Osteoblast (primary cell): Measurements from ENCODE around the gene ANKRD29. TPM values are rescaled to one million over a fixed set of nuclear protein-coding genes. Genes with fewer than 3 reads are reported as not detected.

Source experiments
- DNase-seq: peaks from one replicate; pipeline ENCODE4 v3.0.0; 2011; ENCODE audit warnings: low spot score, mixed read lengths; ENCODE audit not compliant: insufficient read length; ENCODE audit errors: missing footprints
- H2AFZ ChIP-seq: 2 replicates; pipeline ENCODE4 v1.6.0; 2011; ENCODE audit warnings: mild to moderate bottlenecking, low read length
- H3K27ac ChIP-seq: 2 replicates; pipeline ENCODE4 v1.5.1; 2011; ENCODE audit warnings: mild to moderate bottlenecking, low read depth, low read length, moderate library complexity
- H3K27me3 ChIP-seq: 2 replicates; pipeline ENCODE4 v1.6.0; 2012; ENCODE audit warnings: mild to moderate bottlenecking, control low read depth, inconsistent platforms, low read length, moderate library complexity; ENCODE audit not compliant: insufficient read depth
- H3K36me3 ChIP-seq: 2 replicates; pipeline ENCODE4 v1.5.1; 2011; ENCODE audit warnings: mild to moderate bottlenecking, low read length, control low read depth, moderate library complexity; ENCODE audit not compliant: insufficient read depth
- H3K4me1 ChIP-seq: 2 replicates; pipeline ENCODE4 v1.5.1; 2011; ENCODE audit warnings: mild to moderate bottlenecking, low read length, control low read depth, moderate library complexity; ENCODE audit not compliant: insufficient read depth
- H3K4me2 ChIP-seq: 2 replicates; pipeline ENCODE4 v1.6.0; 2011; ENCODE audit warnings: mild to moderate bottlenecking, low read length; ENCODE audit not compliant: insufficient read depth
- H3K4me3 ChIP-seq: fragments of 200-600 bp; sonication (generic); 3 replicates; pipeline ENCODE4 v1.5.1; 2012; ENCODE audit warnings: mild to moderate bottlenecking, low read length, inconsistent platforms; ENCODE audit not compliant: insufficient read depth
- H3K79me2 ChIP-seq: 2 replicates; pipeline ENCODE4 v1.6.0; 2012; ENCODE audit warnings: mild to moderate bottlenecking, low read length, control low read depth, inconsistent platforms; ENCODE audit not compliant: insufficient read depth
- H3K9me3 ChIP-seq: 2 replicates; pipeline ENCODE4 v1.5.1; 2011; ENCODE audit warnings: low read depth, low read length, control low read depth
- H4K20me1 ChIP-seq: 2 replicates; pipeline ENCODE4 v1.6.0; 2012; ENCODE audit warnings: mild to moderate bottlenecking, low read length, control low read depth; ENCODE audit not compliant: insufficient read depth
- CTCF ChIP-seq: IDR thresholded peaks from 2 replicates; pipeline ENCODE4 v1.5.1; 2011; ENCODE audit warnings: mild to moderate bottlenecking, low read depth, low read length, moderate library complexity; ENCODE audit errors: extremely low read depth
- small RNA-seq: library from RNA; depleted of rRNA; stranded (forward); fragments of <200 nt; gene quantifications from one replicate; pipeline ENCODE3, GENCODE V24; 2012
- total RNA-seq: library from RNA; depleted of rRNA; stranded (reverse); fragments of >200 nt; gene quantifications from 2 replicates; pipeline ENCODE4 v1.2.3, GENCODE V29; 2012

The ANKRD29 gene
- total RNA-seq, 1 donor: 9.8 TPM

- Histone ChIP-seq H3K9me3 (no peaks in the 10 kb centered on the region), H3K79me2 (peaks cover 70% of the 10 kb centered on the region), H3K27ac (no peak overlapping the region), H4K20me1 (peaks cover 6% of the 10 kb centered on the region), H3K4me3 (no peak overlapping the region), H3K4me1 (no peaks in the 10 kb centered on the region), H3K4me2 (no peak overlapping the region), H3K27me3 (no peaks in the 10 kb centered on the region), H3K36me3 (peaks cover 78% of the 10 kb centered on the region), H2AFZ (no peak overlapping the region)
- TF ChIP-seq CTCF: no peak
- no peak for DNase-seq
Observed at GRCh38 chr18:23553887-23554286, 108.8 kb downstream of the ANKRD29 start.

- no peak for TF ChIP-seq CTCF
- Histone ChIP-seq H2AFZ (no peak overlapping the region), H3K9me3 (no peaks in the 10 kb centered on the region), H3K27ac (no peak overlapping the region), H3K4me3 (no peak overlapping the region), H3K4me1 (no peaks in the 10 kb centered on the region), H3K79me2 (peaks cover 69% of the 10 kb centered on the region), H3K4me2 (no peak overlapping the region), H3K36me3 (peaks cover 85% of the 10 kb centered on the region), H3K27me3 (no peaks in the 10 kb centered on the region), H4K20me1 (peaks cover 10% of the 10 kb centered on the region)
- DNase-seq: peak; percentile 69
Observed at GRCh38 chr18:23552505-23552904, 110.2 kb downstream of the ANKRD29 start.

- Histone ChIP-seq H3K4me2 (no peak overlapping the region), H3K36me3 (peaks cover 89% of the 10 kb centered on the region), H3K79me2 (peaks cover 70% of the 10 kb centered on the region), H3K4me3 (no peak overlapping the region), H3K9me3 (no peaks in the 10 kb centered on the region), H4K20me1 (peaks cover 10% of the 10 kb centered on the region), H3K27ac (no peak overlapping the region), H3K27me3 (no peaks in the 10 kb centered on the region), H3K4me1 (no peaks in the 10 kb centered on the region), H2AFZ (no peak overlapping the region)
- no peak for TF ChIP-seq CTCF
- no peak for DNase-seq
Observed at GRCh38 chr18:23551978-23552377, 110.7 kb downstream of the ANKRD29 start.

- H3K4me1 ChIP-seq: no peaks in the 10 kb centered on the region
- no peak overlapping the region for H3K27ac ChIP-seq
- peaks cover 10% of the 10 kb centered on the region for H4K20me1 ChIP-seq
- no peaks in the 10 kb centered on the region for H3K9me3 ChIP-seq
- H3K79me2 ChIP-seq: peaks cover 60% of the 10 kb centered on the region
- H3K4me3 ChIP-seq: no peak overlapping the region
- no peak for DNase-seq
- H3K36me3 ChIP-seq: peaks cover 79% of the 10 kb centered on the region
- H3K27me3 ChIP-seq: no peaks in the 10 kb centered on the region
- H3K4me2 ChIP-seq: no peak overlapping the region
- H2AFZ ChIP-seq: no peak overlapping the region
- TF ChIP-seq CTCF: no peak
Observed at GRCh38 chr18:23550898-23551297, 111.8 kb downstream of the ANKRD29 start.

Small RNAs within 50 kb of the gene (small RNA-seq; reads per million reads assigned to genes)
- not detected for gene RF00019

Other genes starting within 250 kb of the ANKRD29 start
- 98.1 and 110 TPM in 2 replicates for gene RIOK3, start 209.6 kb downstream of the ANKRD29 start, total RNA-seq
- gene RMC1, start 159.4 kb downstream of the ANKRD29 start, total RNA-seq: 22.8 and 26.2 TPM in 2 replicates
- 136 and 254 TPM in 2 replicates for gene NPC1, start 76.4 kb downstream of the ANKRD29 start, total RNA-seq
- 8.3 and 33.3 TPM in 2 replicates for gene LAMA3, start 26.5 kb upstream of the ANKRD29 start, total RNA-seq